A172 (cell line): ENCODE measurements around the gene DEPP1. TPM values are rescaled to one million over a fixed set of nuclear protein-coding genes. Genes with fewer than 3 reads are reported as not detected.
"Not testable (repeated sequence)": the region's sequence is repeated elsewhere in the genome, so short reads cannot be mapped to it uniquely, and the experiment has no call there.

Experiments
- DNase-seq: peaks from one replicate; pipeline ENCODE4 v3.0.0-alpha.2; 2015; ENCODE audit warnings: low spot score
- total RNA-seq: library from RNA; depleted of rRNA; stranded (reverse); fragments of >200 nt; shearing (Covaris generic); gene quantifications from 2 replicates; pipeline ENCODE4 v1.2.3, GENCODE V29; 2014; rRNA removed

Gene DEPP1
- 2.2 and 6.5 TPM in 2 replicates for total RNA-seq

DNA sequence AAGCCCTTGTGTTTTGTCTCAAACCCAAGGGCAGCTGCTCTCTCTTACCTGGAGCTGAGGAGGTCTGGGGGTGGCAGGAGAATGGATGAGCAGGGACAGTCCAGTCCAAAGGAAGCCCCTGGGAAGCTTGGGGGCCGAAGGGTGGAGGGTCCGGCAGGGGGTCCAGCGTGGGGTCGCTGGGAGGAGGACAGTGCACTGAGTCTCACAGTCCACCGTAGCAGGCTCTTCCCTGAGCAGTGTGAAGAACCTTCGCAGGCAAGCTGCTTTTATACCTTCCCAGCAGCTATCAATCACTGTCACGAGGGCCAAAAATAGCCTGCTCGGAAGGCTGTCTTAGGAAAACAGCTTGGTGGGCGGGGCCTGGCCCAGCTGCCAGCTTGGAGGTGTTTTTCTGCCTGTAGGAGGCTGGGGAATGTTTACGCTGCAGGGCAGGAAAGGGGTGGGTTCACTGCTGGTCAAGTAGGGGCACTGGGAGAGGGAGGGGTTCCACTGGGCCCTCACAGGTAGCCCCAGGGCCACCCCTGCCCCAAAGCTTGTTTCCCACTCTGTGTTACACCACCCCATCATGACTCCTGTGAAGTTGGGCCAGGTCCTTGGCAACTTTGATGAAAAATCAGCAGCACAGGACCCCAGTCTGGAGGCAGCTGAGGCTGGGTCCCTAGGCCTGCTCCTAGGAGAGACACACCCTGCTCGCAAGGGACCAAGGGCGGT, at the start of gene DEPP1:
Gene DEPP1, minus strand, starts transcription at position 240 of the 711 bp plus-strand sequence. CDS start 779 bp downstream, outside the sequence.
- DNase-seq = peak; percentile 93

- no peak for DNase-seq
Measured at GRCh38 chr10:45023426-45023825, 44.8 kb upstream of the DEPP1 start.

- no peak for DNase-seq
Measured at GRCh38 chr10:45015590-45015989, 37.0 kb upstream of the DEPP1 start.

DNA sequence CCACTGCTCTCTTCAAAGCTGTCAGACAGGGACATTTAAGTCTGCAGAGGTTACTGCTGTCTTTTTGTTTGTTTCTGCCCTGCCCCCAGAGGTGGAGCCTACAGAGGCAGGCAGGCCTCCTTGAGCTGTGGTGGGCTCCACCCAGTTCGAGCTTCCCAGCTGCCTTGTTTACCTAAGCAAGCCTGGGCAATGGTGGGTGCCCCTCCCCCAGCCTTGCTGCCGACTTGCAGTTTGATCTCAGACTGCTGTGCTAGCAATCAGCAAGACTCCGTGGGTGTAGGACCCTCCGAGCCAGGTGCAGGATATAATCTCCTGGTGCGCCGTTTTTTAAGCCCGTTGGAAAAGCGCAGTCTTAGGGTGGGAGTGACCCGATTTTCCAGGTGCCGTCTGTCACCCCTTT, 35.9 kb upstream of the DEPP1 start:
- DNase-seq = not testable (repeated sequence)

DNA sequence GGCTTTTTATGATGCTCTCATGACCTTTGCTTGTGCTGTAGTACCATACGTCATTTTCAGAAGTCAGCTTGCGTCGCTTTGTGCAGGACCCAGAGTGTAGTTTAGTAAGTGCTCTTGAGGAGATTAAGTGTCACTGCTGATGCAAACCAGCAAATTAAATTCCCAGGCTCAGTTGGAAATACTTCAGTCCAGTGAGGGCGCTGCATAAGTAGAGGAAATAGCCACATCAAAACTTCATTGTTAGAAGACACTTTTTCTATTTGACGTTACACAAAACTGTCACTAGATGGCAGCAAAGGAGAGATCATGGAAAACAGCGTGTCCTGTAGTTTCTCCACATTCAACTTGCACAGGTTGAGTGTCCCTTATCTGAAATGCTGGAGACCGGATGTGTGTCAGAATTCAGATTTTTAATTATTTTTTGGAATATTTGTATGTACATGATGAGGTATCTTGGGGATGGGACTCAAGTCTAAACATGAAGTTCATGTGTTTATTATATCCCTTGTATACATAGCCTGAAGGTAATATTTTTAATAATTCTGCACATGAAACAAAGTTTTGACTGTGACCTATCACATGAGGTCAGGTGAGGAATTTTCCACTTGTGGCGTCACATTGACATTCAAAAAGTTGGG, 30.0 kb upstream of the DEPP1 start:
- peak; percentile 94 for DNase-seq

GRCh38 chr10:45006276-45007030, 27.8 kb upstream of the DEPP1 start:
- DNase-seq = no peak

DNA sequence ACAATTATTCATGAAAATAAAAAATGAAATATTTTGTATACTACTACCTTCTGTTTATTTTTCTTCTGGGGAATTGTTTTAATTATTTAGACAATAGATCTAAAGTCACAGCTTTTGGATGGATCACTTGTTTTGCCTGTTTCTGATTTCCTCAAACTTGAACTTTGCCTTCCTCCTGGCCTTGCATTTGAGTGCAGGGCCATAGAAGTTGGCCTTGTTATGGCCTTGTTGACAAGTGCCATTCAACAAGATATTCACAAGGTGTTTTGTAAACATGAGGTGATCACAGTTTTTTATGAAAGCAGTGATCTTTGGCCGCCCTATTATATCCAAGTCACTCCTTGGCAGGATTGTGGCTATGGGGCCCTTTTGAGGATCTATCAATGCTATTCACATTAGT, 26.7 kb upstream of the DEPP1 start:
- DNase-seq = no peak

DNA sequence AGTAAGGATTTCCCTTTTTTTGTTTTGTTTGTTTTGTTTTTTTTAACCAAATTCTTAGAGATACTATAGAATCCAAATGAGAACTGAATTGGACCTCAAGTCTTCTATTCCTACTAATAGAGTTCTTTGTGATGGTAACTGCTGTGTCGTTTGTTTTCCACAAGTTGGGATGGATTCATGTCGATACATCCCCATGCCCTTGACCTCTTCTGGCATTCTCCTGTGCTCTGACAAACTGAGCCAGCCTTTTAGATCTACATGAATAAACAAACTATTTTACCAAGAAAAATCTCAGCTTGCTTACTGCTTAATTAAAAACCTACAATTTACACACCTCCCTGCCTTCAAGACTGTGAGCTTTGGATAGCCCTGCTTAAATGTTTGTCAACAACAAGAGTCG, 26.1 kb upstream of the DEPP1 start:
- DNase-seq = no peak

GRCh38 chr10:45003432-45004000, 24.9 kb upstream of the DEPP1 start:
- DNase-seq = no peak

DNA sequence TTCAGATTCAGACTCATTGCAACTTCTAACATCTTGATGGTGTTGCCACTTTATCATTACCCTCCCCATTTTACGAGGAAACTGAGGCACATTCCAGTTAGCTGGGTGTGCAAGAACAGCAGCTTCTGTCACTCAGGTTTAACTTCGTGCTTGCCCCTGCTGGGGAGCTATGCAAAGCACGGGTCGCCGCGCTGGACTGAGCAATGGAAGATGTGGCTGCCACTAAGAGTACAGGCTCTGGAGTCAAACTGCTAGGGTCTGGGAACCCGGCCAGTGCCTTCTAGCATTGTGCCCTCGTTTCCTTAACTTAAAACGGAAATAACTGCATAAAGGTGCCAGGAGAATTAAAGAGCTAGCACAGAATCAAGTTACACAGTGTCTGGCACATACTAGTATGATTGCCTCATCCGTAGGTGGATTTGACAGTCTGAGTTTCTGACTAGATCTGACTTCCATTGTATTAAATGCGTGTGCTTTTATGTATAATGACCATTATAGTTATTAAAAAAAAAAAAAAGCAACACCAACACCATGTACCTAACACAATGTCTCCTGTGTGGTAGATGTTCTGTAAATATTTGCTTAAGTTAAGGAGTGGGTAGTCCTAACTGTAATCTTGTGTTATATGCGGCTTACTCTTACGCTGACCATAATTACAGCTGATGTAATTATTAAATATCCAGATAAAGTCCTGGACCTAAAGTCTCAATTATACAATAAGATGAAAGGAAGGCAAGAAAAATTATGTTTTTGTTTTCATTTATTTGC, 23.0 kb upstream of the DEPP1 start:
- DNase-seq = peak; percentile 13

DNA sequence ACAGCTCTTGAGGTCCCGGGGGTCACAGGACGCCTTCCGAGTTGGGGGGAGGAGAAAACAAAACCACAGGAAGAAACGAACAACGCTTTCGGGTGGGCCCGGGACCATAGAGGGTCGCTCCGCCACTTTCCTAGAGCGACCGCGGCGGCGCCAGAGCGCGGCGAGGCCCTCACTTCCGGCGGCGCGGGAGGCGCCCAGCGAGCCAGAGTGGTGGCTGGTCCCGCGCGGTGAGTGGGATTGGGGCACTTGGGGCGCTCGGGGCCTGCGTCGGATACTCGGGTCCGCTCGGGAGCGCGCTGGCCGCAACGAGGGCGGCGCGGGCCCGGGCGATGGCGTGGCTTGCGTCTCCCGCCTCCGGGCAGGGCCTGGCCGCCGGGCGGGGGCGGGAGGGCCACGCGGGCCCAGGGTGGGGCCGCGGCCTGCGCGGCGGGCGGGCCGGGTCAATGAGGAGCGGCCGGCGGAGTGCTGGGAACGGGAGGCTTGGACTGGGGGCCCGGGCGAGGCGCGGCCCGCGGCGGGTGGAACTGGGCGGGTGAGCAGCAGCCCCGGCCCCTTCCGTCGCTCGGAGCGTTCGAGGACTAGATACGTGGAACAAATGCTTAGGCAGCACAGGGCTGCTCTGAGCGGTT, 22.3 kb upstream of the DEPP1 start, which contains the start of gene ZNF22:
Gene ZNF22, plus strand, starts transcription at position 172 of the 629 bp plus-strand sequence. CDS start 2,446 bp downstream, outside the sequence.
- no peak for DNase-seq

- no peak for DNase-seq
Measured at GRCh38 chr10:45000138-45000751, 21.6 kb upstream of the DEPP1 start.

GRCh38 chr10:44998146-44998631, 19.6 kb upstream of the DEPP1 start:
- no peak for DNase-seq

GRCh38 chr10:44997105-44997748, 18.6 kb upstream of the DEPP1 start:
- DNase-seq = no peak

GRCh38 chr10:44995914-44996669, 17.5 kb upstream of the DEPP1 start:
- DNase-seq = no peak

DNA sequence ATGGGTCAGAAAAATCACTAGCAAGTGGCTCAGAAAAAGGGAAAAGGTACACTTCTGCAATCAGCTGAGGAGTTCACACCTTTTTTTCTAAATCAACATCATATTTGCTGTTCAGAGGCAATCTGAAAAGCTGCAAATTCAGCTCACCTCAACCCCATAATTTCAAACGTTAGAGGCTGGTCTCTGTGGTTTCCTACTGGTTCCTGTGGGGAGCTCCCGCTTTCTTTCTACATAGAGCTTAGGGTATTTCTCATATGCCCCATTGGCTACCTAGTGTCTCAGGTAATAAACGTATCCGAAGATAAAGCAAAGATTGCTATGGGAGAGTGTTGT, 16.9 kb upstream of the DEPP1 start:
- DNase-seq = no peak

- DNase-seq = no peak
Measured at GRCh38 chr10:44994752-44995530, 16.3 kb upstream of the DEPP1 start.
